Activated CD4-positive, alpha-beta T cell treated with anti-CD3 and anti-CD28 coated beads, Interleukin-10, Interleukin-2, amounts not matched to agents 100 ng/mL and 50 ng/mL, durations not matched to agents 16 hours and 8 hours (primary cell): ENCODE data around the gene CSNK1G2.
"Not testable (repeated sequence)": the region's sequence is repeated elsewhere in the genome, so short reads cannot be mapped to it uniquely, and the experiment has no call there.

Source experiments
- DNase-seq: peaks from one replicate; pipeline ENCODE4 v3.0.0-alpha.2; 2020

CSNK1G2 gene

DNA sequence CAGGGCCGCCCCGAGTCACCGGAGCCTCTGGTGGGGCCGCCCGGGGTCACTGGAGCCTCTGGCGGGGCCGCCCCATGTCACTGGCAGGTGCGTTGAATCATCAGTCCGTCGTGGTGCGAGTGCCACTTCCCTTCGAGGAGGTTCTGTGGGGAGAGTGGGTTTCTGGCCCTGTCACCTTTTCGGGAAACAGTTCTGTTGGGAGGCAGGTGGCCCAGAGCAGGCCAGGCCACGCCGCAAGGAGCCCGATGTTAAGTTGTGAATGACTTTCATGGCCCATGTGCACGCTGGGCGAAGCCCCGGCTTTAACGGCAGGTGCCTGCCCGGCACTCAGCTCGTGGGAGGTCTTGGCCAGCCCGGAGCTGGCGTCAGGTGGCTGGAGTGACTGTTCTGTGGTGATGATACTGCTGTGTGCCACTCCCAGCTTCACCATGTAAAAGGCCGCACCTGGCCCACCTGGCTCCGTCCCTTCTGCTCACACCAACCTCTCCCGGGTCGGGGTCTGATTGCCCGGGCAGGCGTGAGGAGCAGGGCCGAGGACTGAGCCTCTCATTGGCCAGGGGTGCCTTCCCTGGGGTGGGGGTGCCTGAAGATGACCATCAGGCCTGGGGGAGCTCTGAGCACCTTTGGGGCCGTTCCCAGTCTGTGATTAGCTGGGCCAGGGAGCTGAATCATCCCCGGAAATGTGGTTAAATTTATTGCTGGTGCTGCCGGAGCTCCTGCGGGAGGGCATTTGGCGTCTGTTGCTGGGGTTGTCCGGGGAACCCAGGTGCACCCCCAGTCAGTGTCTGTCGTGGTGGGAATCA lies 29.2 kb downstream of the CSNK1G2 start:
- no peak for DNase-seq

GRCh38 chr19:1970806-1971502 lies 30.0 kb downstream of the CSNK1G2 start:
- no peak for DNase-seq

- no peak for DNase-seq
Observed at GRCh38 chr19:1974381-1975161, 33.6 kb downstream of the CSNK1G2 start.

DNA sequence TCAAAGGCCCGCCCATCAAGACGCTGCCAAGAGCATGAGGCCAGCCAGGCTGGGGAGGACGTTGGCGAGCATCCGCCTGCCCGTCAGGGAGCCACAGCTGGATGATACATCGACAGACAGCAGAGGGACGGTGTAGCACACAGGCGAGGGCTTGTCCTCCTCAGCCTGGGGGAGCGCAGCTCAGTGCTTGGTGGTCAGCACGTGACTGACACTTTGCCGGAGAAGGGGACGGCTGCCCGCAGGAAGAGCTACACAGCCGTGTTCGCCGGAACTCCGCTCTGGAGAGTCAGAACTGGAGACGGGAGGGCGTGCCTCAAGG lies 34.1 kb downstream of the CSNK1G2 start:
- no peak for DNase-seq

- no peak for DNase-seq
Observed at GRCh38 chr19:1977120-1977519, 36.1 kb downstream of the CSNK1G2 start.

- no peak for DNase-seq
Observed at GRCh38 chr19:1978346-1978894, 37.4 kb downstream of the CSNK1G2 start.

GRCh38 chr19:1979017-1979416 lies 38.0 kb downstream of the CSNK1G2 start:
- DNase-seq = no peak

DNA sequence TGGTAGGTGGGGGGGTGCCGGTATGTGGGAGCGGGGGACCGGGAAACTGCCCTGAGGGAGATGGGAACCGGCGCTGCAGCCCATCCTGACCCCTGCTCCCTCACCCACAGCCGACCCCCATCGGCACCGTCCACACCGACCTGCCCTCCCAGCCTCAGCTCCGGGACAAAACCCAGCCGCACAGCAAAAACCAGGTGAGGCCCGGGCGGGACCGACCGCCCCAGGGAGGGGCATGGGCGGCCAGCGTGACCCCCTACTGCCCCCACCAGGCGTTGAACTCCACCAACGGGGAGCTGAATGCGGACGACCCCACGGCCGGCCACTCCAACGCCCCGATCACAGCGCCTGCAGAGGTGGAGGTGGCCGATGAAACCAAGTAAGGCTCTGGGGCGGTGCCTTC lies 38.7 kb downstream of the CSNK1G2 start:
- no peak for DNase-seq

GRCh38 chr19:1980091-1980808 lies 39.3 kb downstream of the CSNK1G2 start:
- no peak for DNase-seq

- DNase-seq = no peak
Observed at GRCh38 chr19:1980809-1981181, 39.8 kb downstream of the CSNK1G2 start.

GRCh38 chr19:1981253-1981652 lies 40.3 kb downstream of the CSNK1G2 start:
- no peak for DNase-seq

GRCh38 chr19:1984357-1984756 lies 43.4 kb downstream of the CSNK1G2 start:
- no peak for DNase-seq

- DNase-seq = no peak
Observed at GRCh38 chr19:1985588-1986356, 44.8 kb downstream of the CSNK1G2 start.

- DNase-seq = no peak
Observed at GRCh38 chr19:1986357-1987162, 45.6 kb downstream of the CSNK1G2 start.

GRCh38 chr19:1987197-1988187 lies 46.5 kb downstream of the CSNK1G2 start:
- no peak for DNase-seq

- not testable (repeated sequence) for DNase-seq
Observed at GRCh38 chr19:1988464-1988863, 47.5 kb downstream of the CSNK1G2 start.

DNA sequence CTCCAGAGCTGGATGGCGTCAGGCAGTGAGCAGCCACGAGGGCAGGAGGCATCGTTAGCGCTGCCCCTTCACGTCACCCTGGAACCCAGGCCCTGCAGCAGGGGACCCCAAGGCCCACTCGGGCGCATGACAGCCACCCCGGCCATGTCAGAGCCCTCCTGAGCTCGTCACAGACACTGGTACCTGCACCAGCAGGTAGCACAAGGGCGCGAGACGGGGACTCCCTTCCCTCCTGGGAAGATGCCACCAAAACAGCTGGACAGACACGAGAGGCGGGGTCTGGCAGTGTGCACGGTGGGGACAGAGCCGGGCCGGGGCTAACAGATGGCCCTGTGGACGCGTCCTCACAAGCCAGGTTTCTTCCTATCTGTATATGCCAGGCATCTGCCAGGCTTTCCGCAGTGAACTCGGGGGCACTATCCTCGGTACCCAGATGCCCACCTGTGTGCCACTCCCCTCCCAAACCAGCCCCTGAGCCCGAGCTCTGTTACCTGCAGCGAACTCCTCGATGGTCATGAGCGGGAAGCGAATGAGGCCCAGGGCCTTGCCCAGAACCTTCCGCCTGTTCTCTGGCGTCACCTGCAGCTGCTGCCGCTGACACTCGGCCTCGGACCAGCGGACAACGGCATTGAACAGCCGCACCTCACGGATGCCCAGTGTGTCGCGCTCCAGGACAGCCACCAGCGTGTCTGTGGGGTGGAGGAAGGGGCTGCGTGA lies 48.7 kb downstream of the CSNK1G2 start:
- DNase-seq = no peak

- no peak for DNase-seq
Observed at GRCh38 chr19:1990230-1991017, 49.5 kb downstream of the CSNK1G2 start.
